Prostate gland (tissue), 2 donors: ENCODE measurements around the gene LINC00632. TPM values are rescaled to one million over a fixed set of nuclear protein-coding genes. Genes with fewer than 3 reads are reported as not detected.

ENCODE experiments used
- DNase-seq: peaks from one replicate; pipeline ENCODE4 v3.0.0-alpha.2; 2019; ENCODE audit warnings: low spot score
- H3K27ac ChIP-seq, 2 donors: fragments of 200-600 bp; sonication (generic); 2 replicates each; pipeline ENCODE4 v1.5.1; 2017 to 2019
- H3K27me3 ChIP-seq: fragments of 200-600 bp; sonication (generic); replicated peaks from 2 replicates; pipeline ENCODE4 v1.5.1; 2019; ENCODE audit not compliant: insufficient read depth
- H3K36me3 ChIP-seq, 2 donors: fragments of 200-600 bp; sonication (generic); 1 replicate in 1 of 2; 2 replicates in 1 of 2; pipeline versions ENCODE4 v1.5.1 to v1.8.1; 2017 to 2019
- H3K4me1 ChIP-seq: fragments of 200-600 bp; sonication (generic); replicated peaks from 2 replicates; pipeline ENCODE4 v1.5.1; 2019
- H3K4me3 ChIP-seq, 2 donors: fragments of 200-600 bp; sonication (generic); 2 replicates each; pipeline ENCODE4 v1.5.1; 2017 to 2019
- H3K9me3 ChIP-seq: fragments of 200-600 bp; sonication (generic); 2 replicates; pipeline ENCODE4 v1.5.1; 2017
- POLR2A ChIP-seq: fragments of 450-650 bp; IDR thresholded peaks from one replicate; pipeline ENCODE4 v1.6.1; 2016; ENCODE audit warnings: antibody characterized with exemption, mild to moderate bottlenecking
- POLR2AphosphoS5 ChIP-seq: sonication (generic); formaldehyde crosslinking; IDR thresholded peaks from one replicate; pipeline ENCODE4 v1.6.1; 2017; ENCODE audit warnings: antibody characterized with exemption
- WGBS: methylation state at CpG from one replicate; pipeline ENCODE4 v1.1.5; 2018; 5-methylcytosine and 5-hydroxymethylcytosine counted together
- intact Hi-C: fragments of 100-400 bp; cut with DNase I; formaldehyde crosslinking; loops from one replicate; pipeline ENCODE4 v1.14.2; 2022
- total RNA-seq, 2 donors: library from RNA; depleted of rRNA; stranded (reverse); fragments of >200 nt; gene quantifications; one replicate each; pipeline ENCODE4 v1.1.0, GENCODE V29; 2016
- TF ChIP-seq, protein P1 (sequence below), 4 experiments: fragments of 200-600 bp in 2 of 4; fragments of 450-650 bp in 2 of 4; sonication (generic) in 2 of 4; IDR thresholded peaks; 1 replicate in 3 of 4; 2 replicates in 1 of 4; pipeline ENCODE4 v1.5.1; 2016 to 2019; ENCODE audit warnings: antibody characterized with exemption in 4 of 4, mild to moderate bottlenecking in 2 of 4, moderate library complexity in 2 of 4

LINC00632 gene
- total RNA-seq, 2 donors from 2014 or later = 6.5 to 13.5 TPM

DNA sequence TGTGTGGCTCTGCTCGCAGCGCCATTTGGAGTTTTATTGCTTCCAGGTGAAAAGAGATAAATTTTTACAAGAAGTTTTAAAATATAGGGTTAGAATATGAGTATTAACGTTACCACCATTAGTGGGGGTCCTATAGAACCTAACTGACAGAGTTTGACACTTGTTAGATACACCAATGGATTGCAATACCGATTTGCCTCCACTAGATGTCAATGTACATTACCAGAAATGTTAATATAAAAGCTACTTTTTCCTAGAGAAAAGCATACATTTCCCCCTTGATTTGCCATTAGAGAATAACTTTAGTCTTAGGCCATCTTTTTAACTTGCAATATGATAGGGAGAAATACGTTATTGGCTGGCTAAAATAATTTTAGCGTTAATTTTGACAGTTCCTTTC, 108.4 kb downstream of the LINC00632 start:
- 31% methylated on average over 6 of the region's 6 CpGs for WGBS
- TF ChIP-seq POLR2A = no peak
- TF ChIP-seq, protein P1, sequence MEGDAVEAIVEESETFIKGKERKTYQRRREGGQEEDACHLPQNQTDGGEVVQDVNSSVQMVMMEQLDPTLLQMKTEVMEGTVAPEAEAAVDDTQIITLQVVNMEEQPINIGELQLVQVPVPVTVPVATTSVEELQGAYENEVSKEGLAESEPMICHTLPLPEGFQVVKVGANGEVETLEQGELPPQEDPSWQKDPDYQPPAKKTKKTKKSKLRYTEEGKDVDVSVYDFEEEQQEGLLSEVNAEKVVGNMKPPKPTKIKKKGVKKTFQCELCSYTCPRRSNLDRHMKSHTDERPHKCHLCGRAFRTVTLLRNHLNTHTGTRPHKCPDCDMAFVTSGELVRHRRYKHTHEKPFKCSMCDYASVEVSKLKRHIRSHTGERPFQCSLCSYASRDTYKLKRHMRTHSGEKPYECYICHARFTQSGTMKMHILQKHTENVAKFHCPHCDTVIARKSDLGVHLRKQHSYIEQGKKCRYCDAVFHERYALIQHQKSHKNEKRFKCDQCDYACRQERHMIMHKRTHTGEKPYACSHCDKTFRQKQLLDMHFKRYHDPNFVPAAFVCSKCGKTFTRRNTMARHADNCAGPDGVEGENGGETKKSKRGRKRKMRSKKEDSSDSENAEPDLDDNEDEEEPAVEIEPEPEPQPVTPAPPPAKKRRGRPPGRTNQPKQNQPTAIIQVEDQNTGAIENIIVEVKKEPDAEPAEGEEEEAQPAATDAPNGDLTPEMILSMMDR (IDR thresholded peaks at IDR 0.05) = peak in 3 of 4 experiments; percentile 23 to 41 (median 23)
- no peaks in the 10 kb centered on the region for H3K27me3 ChIP-seq
- no peak overlapping the region for H3K4me3 ChIP-seq
- intact Hi-C loops = no loop called here
- no peaks in the 10 kb centered on the region for H3K36me3 ChIP-seq
- no peaks in the 10 kb centered on the region for H3K9me3 ChIP-seq
- H3K27ac ChIP-seq = no peak overlapping the region
- no peaks in the 10 kb centered on the region for H3K4me1 ChIP-seq
- no peak for DNase-seq

- 67% methylated on average over 3 of the region's 3 CpGs for WGBS
- TF ChIP-seq POLR2A (no peak), POLR2AphosphoS5 (no peak)
- TF ChIP-seq, protein P1 (IDR thresholded peaks at IDR 0.05) = no peak
- Histone ChIP-seq H3K9me3 (no peaks in the 10 kb centered on the region), H3K4me1 (no peaks in the 10 kb centered on the region), H3K4me3 (no peak overlapping the region), H3K36me3 (no peaks in the 10 kb centered on the region), H3K27ac (no peak overlapping the region), H3K27me3 (no peaks in the 10 kb centered on the region)
- intact Hi-C loops = no loop called here
- DNase-seq = no peak
These were observed 111.7 kb downstream of the LINC00632 start for GRCh38 chrX:140821280-140821679.

DNA sequence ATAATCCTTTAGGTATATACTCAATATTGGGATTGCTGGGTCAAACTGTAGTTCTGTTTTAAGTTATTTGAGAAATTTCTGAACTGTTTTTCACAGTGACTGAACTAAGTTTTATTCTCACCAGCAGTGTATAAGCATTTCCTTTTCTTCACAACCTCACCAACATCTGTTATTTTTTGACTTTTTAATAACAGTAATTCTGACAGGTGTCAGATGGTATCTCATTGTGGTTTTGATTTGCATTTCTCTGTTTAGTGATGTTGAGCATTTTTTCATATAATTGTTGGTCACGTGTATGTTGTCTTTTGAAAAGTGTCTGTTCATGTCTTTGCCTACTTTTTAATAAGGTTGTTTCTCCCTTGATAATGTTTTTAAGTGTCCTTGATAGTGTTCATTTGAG, 112.6 kb downstream of the LINC00632 start:
- no peaks in the 10 kb centered on the region for H3K27me3 ChIP-seq
- no peak for DNase-seq
- TF ChIP-seq POLR2A (no peak), POLR2AphosphoS5 (no peak)
- TF ChIP-seq, protein P1 (IDR thresholded peaks at IDR 0.05) = no peak
- no peaks in the 10 kb centered on the region for H3K36me3 ChIP-seq
- no peak overlapping the region for H3K27ac ChIP-seq
- H3K9me3 ChIP-seq = no peaks in the 10 kb centered on the region
- no peak overlapping the region for H3K4me3 ChIP-seq
- WGBS = 58% methylated on average over 1 of the region's 1 CpG
- H3K4me1 ChIP-seq = no peaks in the 10 kb centered on the region
- intact Hi-C loops = no loop called here

DNA sequence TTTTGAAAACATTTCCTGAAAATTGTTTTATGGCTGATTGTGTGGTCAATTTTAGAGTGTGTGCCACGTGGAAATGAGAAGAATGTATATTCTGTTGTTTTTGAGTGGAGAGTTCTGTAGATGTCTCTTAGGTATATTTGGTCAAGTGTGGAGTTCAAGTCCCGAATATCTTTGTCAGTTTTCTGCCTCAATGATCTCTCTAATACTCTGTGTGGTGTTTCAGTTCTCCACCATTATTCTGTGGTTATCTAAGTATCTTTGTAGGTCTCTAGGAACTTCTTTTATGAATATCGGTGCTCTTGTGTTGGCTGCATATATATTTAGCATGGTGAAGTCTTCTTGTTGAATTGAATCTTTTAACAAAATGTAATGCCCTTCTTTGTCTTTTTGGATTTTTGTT, 113.3 kb downstream of the LINC00632 start:
- no peak overlapping the region for H3K27ac ChIP-seq
- H3K36me3 ChIP-seq = no peaks in the 10 kb centered on the region
- WGBS = 83% methylated on average over 3 of the region's 3 CpGs
- H3K9me3 ChIP-seq = no peaks in the 10 kb centered on the region
- H3K4me3 ChIP-seq = no peak overlapping the region
- no peaks in the 10 kb centered on the region for H3K4me1 ChIP-seq
- H3K27me3 ChIP-seq = no peaks in the 10 kb centered on the region
- intact Hi-C loops = no loop called here
- no peak for DNase-seq
- TF ChIP-seq, protein P1 (IDR thresholded peaks at IDR 0.05) = no peak

DNA sequence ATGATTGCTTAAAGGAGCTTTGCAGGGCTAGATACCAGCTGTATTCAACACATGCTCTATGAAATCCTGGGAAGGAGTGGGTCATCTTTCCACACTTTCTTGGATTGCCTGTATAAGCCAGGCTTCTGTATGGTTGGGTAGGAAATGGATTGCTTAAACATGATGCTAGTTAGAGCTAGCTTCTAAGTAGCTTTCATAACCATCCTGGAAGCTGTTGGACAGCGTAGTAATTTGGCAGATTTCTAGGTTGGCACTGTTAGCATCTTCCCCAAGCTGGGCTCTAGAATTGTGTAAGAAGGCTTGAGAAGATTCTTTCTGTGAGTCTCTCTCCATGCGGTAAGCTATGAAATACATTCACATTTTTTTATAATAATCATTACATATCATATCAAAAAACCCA, 127.3 kb downstream of the LINC00632 start:
- no peaks in the 10 kb centered on the region for H3K4me1 ChIP-seq
- no peak overlapping the region for H3K4me3 ChIP-seq
- 88% methylated on average over 2 of the region's 2 CpGs for WGBS
- H3K27ac ChIP-seq = no peak overlapping the region
- no peak for DNase-seq
- no peak for TF ChIP-seq POLR2A
- TF ChIP-seq, protein P1 (IDR thresholded peaks at IDR 0.05) = no peak
- no peak for TF ChIP-seq POLR2AphosphoS5
- intact Hi-C loops = no loop called here
- no peaks in the 10 kb centered on the region for H3K9me3 ChIP-seq
- no peaks in the 10 kb centered on the region for H3K27me3 ChIP-seq
- H3K36me3 ChIP-seq = no peaks in the 10 kb centered on the region

Other genes starting within 250 kb of the LINC00632 start
- gene SOX3, start 204.7 kb upstream of the LINC00632 start, total RNA-seq = 10 to 100 TPM in 1 of 2 donors, not detected in 1; 10.5 TPM